OCI-LY7 (cell line): Measurements from ENCODE around the gene NEDD9.

Source experiments
- EZH2phosphoT487 ChIP-seq: fragments of 200-600 bp; sonication (generic); IDR thresholded peaks from 2 replicates; pipeline ENCODE4 v1.6.1; 2018; ENCODE audit warnings: low read depth, borderline replicate concordance, mild to moderate bottlenecking, mixed run types, antibody characterized with exemption, low read length, moderate library complexity, mixed read lengths
- TF ChIP-seq, protein P1 (sequence below): fragments of 200-600 bp; sonication (generic); conservative IDR thresholded peaks from 2 replicates; pipeline ENCODE4 v1.5.1; 2014; ENCODE audit warnings: mild to moderate bottlenecking, antibody characterized with exemption, low read length, moderate library complexity, mixed read lengths

DNA sequence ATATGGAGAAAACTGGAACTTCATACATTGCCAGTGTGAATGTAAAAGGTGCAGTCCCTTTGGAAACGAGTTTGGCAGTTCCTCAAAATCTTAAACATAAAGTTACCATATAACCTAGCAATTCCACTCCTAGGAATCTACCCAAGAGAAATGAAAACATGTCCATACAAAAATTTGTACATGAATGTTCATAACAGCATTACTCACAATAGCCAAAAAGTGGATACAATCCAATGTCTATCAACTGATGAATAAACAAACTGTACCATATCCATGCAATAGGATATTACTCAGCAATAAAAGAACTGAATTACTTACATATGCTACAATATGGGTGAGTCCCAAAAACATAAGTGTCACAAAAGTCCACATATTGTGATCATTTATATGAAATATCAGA, 72.3 kb downstream of the NEDD9 start:
- TF ChIP-seq, protein P1, sequence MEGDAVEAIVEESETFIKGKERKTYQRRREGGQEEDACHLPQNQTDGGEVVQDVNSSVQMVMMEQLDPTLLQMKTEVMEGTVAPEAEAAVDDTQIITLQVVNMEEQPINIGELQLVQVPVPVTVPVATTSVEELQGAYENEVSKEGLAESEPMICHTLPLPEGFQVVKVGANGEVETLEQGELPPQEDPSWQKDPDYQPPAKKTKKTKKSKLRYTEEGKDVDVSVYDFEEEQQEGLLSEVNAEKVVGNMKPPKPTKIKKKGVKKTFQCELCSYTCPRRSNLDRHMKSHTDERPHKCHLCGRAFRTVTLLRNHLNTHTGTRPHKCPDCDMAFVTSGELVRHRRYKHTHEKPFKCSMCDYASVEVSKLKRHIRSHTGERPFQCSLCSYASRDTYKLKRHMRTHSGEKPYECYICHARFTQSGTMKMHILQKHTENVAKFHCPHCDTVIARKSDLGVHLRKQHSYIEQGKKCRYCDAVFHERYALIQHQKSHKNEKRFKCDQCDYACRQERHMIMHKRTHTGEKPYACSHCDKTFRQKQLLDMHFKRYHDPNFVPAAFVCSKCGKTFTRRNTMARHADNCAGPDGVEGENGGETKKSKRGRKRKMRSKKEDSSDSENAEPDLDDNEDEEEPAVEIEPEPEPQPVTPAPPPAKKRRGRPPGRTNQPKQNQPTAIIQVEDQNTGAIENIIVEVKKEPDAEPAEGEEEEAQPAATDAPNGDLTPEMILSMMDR, result no peak
- TF ChIP-seq EZH2phosphoT487, result no peak
